COLO668 (cell line): ENCODE results near the gene GPRASP2.
"Not testable (repeated sequence)": the region's sequence is repeated elsewhere in the genome, so short reads cannot be mapped to it uniquely, and the experiment has no call there.

Source experiments
- DNase-seq: peaks from one replicate; lab custom pipeline; 2025; ENCODE audit not compliant: unreplicated experiment; lab: John Stamatoyannopoulos, UW

GPRASP2 gene

DNA sequence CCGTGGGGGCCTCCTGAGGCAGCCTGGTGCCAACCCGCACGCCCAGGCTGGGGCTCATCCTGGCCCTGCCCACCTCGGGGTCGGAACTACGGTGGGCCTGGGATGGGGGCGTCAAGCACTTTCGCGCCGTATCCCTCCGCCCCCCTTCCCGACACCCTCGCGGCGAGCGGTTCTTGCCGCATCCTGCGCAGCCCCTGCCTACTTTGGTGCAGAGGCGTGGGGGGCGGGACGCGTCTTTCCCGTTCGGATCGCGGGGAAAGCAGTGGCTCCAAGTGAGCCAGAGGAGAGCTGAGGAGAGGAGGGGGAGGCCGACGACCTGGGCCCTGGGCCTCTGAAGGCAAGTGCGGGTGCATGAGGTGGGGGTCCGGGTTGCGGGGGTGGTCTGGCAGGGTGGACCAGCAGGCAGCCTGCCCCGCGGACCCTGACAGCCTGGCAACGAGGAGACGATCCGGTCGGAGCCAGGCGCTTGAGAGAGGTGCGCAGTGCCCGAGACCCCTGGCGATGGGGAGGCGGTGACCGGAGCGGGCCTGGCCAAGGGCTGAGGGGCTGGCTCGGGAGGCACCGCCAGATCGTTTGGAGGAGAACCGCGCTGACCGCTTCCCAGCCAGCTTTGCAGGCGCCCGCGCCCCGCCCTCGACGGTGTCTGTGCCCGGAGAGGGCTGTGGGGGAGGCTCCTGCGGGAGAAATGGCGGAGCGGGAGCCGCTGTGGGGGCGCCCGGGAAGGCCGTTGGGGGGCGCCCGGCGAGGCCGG, at the start of gene GPRASP2:
TSS of gene GPRASP2 (plus strand) at position 233 of the 751 bp plus-strand sequence. CDS start 2,422 bp downstream, outside the sequence.
- peak; percentile 26 for DNase-seq

GRCh38 chrX:102663820-102664219, 48.4 kb upstream of the GPRASP2 start:
- not testable (repeated sequence) for DNase-seq

- not testable (repeated sequence) for DNase-seq
These were observed 45.2 kb upstream of the GPRASP2 start for GRCh38 chrX:102667034-102667433.

DNA sequence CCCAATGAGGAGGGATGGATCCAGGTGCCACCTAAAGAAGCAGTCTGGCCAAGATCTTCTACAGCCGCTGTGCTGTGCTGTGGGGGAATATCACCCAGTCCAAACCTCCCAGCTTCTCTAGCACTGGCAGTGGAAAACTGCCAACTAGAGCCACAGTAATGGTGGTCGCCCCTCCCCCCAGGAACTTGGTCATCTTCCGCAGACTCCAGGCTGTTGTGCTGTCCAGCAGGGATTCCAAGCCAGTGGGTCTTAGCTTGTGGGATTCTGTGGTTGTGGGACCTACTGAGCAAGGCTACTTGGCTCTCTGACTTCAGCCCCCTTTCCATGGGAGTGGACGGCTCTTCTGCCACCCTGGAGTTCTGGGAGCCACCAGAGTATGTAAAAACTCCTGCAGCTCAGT, 42.7 kb upstream of the GPRASP2 start:
- DNase-seq = no peak

DNA sequence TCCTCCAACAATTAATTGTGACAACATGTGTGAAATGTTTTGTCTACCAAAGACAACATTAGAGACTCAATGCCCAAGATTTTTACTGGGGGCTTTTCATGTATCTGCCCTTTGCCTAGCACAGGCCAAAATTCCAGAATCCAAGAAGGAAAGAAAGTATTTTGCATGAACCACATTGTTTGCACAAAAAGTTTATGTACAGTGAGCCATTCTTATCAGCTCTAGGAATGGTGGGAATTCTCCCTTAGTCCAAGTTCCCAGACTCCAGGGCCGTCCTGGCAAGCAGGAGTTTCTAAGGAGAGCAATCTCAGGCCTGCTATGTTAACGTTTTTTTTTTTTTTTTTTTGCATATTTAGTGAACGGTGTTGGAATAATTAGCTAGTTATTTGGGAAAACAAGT, 39.4 kb upstream of the GPRASP2 start:
- no peak for DNase-seq

GRCh38 chrX:102677479-102677878, 34.8 kb upstream of the GPRASP2 start:
- DNase-seq = not testable (repeated sequence)

- no peak for DNase-seq
These were observed 27.3 kb upstream of the GPRASP2 start for GRCh38 chrX:102684772-102685520.

- DNase-seq = no peak
These were observed 17.5 kb upstream of the GPRASP2 start for GRCh38 chrX:102694749-102695148.

GRCh38 chrX:102696306-102696705, 15.9 kb upstream of the GPRASP2 start:
- DNase-seq = no peak

DNA sequence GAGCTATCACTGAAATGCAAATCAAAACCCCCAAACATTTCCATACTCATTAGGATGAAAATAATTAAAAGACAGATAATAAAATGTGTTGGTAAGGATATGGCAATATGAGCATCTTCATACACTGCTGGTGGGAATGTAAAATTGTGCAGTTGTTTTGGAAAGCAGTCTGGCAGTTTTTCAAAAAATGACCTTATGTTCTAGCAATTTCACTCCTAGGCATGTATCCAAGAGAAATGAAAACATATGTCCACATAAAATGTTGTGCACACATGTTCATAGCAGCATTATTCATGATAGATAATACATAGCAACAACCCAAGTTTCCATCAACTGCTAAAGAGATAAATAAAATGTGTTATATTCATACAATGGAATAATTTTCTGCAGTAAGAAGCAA, 14.8 kb upstream of the GPRASP2 start:
- DNase-seq = no peak

- no peak for DNase-seq
These were observed 3.3 kb upstream of the GPRASP2 start for GRCh38 chrX:102708900-102709299.

- no peak for DNase-seq
These were observed 404 bp upstream of the GPRASP2 start for GRCh38 chrX:102711872-102712215.

DNA sequence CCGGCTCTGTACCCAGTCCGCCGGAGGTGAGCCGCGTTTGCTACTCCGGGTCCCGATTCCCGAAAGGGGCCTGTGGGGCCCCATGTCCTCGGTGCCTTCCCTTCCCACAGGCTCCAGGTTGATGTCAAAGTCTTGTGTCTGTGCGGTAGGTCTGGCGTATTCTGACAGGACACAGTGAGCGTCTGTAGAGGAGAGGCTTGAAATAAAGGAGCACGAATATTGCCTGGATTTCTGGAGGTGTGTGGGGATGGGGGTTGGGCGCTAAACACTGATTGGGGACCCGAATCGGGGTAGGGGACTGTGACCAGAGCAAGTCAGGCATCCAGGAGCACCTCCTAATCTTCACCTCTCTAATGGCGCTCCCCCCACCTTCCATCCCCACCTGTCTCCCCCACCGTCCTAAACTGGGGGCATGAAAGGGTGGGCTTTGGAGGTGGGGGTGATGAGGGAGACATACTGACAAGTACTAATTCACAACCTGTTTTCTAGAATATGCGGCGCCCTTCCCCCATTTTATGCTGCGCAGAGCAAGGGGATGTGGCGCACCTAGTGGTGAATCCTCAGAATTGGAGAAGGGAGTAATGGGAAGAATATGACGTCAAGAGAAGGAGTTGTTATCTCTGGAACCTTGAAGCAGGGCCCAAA, 855 bp downstream of the GPRASP2 start:
- peak; percentile 5 for DNase-seq

- DNase-seq = no peak
These were observed 2.7 kb downstream of the GPRASP2 start for GRCh38 chrX:102714994-102715393.

DNA sequence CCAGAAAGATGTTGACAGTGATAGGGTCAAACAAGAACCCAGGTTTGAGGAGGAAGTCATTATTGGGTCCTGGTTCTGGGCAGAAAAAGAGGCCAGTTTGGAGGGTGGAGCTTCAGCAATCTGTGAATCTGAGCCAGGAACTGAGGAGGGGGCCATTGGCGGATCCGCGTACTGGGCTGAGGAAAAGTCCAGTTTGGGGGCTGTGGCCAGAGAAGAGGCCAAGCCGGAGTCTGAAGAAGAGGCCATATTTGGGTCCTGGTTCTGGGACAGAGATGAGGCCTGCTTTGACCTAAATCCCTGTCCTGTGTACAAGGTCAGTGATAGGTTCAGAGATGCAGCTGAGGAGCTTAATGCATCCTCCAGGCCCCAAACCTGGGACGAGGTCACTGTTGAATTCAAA, 3.7 kb downstream of the GPRASP2 start:
- DNase-seq = no peak

- DNase-seq = peak; percentile 46
These were observed 8.3 kb downstream of the GPRASP2 start, which contains the start of gene GPRASP3 for GRCh38 chrX:102720237-102721168. Gene GPRASP3 (plus strand): TSS chrX:102720743. CDS start chrX:102748996, 28,253 bp downstream.

GRCh38 chrX:102721169-102721506, 8.9 kb downstream of the GPRASP2 start:
- not testable (repeated sequence) for DNase-seq

GRCh38 chrX:102723456-102723855, 11.2 kb downstream of the GPRASP2 start:
- DNase-seq = no peak

- no peak for DNase-seq
These were observed 15.5 kb downstream of the GPRASP2 start for GRCh38 chrX:102727761-102728160.

GRCh38 chrX:102728646-102729045, 16.4 kb downstream of the GPRASP2 start:
- DNase-seq = no peak

DNA sequence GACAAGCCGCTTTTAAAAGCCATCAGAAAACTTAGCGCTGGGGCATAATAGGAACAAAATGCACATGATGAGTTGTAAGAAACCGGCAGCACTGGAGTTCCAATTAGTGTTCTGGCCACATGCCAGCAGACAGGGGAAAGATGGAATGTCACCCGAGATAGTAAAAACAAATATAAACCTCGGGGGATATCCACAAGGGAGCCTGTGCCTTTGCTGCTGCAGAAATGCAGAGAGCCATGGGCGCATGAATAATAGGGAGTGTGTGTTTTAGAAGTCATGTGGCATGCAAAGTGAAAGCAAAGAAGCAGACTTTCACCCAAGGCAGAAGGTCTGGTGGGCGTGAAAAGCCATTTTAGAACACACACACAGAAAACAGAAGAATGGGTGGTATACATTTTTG, 27.4 kb downstream of the GPRASP2 start:
- DNase-seq = no peak
